A549 (cell line): ENCODE data around the gene RPL7A.

Source experiments
- CTCF ChIP-seq: fragments of >200 bp; sonication (Bioruptor Twin); formaldehyde crosslinking; IDR thresholded peaks from 3 replicates; pipeline ENCODE4 v1.5.1; 2016
- HDAC2 ChIP-seq: fragments of 200-600 bp; sonication (generic); IDR thresholded peaks from 2 replicates; pipeline ENCODE4 v1.6.1; 2016
- MAX ChIP-seq: IDR thresholded peaks from 2 replicates; pipeline ENCODE4 v1.6.1; 2012
- MYC ChIP-seq: IDR thresholded peaks from 2 replicates; pipeline ENCODE4 v1.6.1; 2012; ENCODE audit warnings: mild to moderate bottlenecking, inconsistent platforms, low read length, improper control_type of control experiment, borderline replicate concordance
- PHF8 ChIP-seq: fragments of 200-600 bp; sonication (generic); IDR thresholded peaks from 2 replicates; pipeline ENCODE4 v1.6.1; 2016; ENCODE audit warnings: low read depth, mild to moderate bottlenecking, antibody characterized with exemption, moderate library complexity, borderline replicate concordance
- POLR2A ChIP-seq: IDR thresholded peaks from 2 replicates; pipeline ENCODE4 v1.6.1; 2012; ENCODE audit warnings: mild to moderate bottlenecking, low read length
- REST ChIP-seq: fragments of 200-600 bp; sonication (generic); IDR thresholded peaks from 2 replicates; pipeline ENCODE4 v1.6.1; 2016; ENCODE audit warnings: antibody characterized with exemption, mild to moderate bottlenecking, moderate library complexity

- TF ChIP-seq POLR2A, result no peak
- TF ChIP-seq MAX, result no peak
- no peak for TF ChIP-seq REST
- TF ChIP-seq CTCF, result no peak
- TF ChIP-seq PHF8, result no peak
- no peak for TF ChIP-seq HDAC2
- TF ChIP-seq MYC, result no peak
Observed at GRCh38 chr9:133382507-133383141, 34.6 kb downstream of the RPL7A start.
